Hematopoietic multipotent progenitor cell treated with erythropoietin and hydrocortisone succinate and interleukin-3 and kit ligand, for 8 days (in vitro differentiated cells): ENCODE measurements around the gene MAGI2.
"Not testable (repeated sequence)": the region's sequence is repeated elsewhere in the genome, so short reads cannot be mapped to it uniquely, and the experiment has no call there.

Source experiments
- DNase-seq: peaks from one replicate; pipeline ENCODE4 v3.0.0-alpha.2; 2015

Gene MAGI2

GRCh38 chr7:78002021-78002420, 1451.4 kb downstream of the MAGI2 start:
- no peak for DNase-seq

- not testable (repeated sequence) for DNase-seq
Measured at GRCh38 chr7:77999168-77999567, 1454.3 kb downstream of the MAGI2 start.

GRCh38 chr7:77995717-77996116, 1457.8 kb downstream of the MAGI2 start:
- no peak for DNase-seq

- no peak for DNase-seq
Measured at GRCh38 chr7:77993838-77994237, 1459.6 kb downstream of the MAGI2 start.

- DNase-seq: no peak
Measured at GRCh38 chr7:77991656-77992055, 1461.8 kb downstream of the MAGI2 start.

- DNase-seq: peak; percentile 59
Measured at GRCh38 chr7:77989981-77990566, 1463.4 kb downstream of the MAGI2 start.

DNA sequence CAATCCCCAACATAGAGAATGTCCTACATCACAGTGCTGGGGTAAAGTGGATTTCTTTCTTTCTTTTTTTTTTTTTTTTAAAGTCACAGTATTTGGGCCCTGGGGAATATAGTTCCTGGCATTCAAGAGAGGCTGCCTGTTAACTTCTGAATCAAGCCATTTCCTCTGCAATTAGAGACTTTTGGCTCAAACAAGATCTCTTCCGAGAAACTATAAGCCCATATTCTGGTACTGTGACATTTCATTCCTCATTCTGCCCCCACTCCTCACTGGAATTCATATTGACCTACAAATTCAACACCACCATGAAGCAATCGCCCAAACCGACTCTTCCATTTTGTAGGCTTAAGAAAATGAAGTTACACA, 1467.5 kb downstream of the MAGI2 start:
- no peak for DNase-seq

DNA sequence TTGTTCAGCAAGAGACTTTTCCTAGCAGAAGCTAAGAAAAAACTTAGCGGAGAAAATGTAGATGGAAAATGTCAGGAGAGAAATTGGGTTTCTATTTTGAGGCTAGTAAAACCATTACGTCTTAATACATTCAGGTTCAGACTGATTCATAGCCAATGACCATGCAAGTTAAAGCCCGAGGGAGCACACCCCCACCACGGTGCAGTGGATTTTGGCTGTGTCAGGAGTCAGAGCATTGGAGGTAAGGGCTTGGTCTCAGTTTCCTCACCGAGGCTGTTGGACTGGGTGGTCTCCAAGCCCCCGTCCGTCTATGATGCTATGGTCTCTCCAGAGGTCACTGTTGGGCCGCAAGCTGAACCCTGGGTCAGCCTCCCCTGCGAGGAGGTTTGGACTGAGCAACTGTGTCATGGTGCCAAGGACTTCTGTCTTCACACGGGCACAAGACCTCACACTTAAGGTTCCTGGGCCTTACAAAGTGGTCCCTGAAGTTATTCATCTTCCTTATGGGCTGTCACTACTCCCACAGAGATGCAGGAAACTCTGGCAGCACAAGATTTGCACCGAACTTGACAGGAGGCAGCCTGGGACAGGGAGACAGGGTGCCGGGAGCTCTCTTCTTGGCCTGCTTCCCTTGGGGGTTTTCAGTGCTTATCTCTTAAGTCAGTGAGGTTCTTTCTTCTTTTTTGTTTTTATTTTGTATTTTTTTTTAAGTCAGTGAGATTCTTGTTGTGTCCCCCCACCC, 1468.1 kb downstream of the MAGI2 start:
- DNase-seq: no peak

GRCh38 chr7:77983973-77984372, 1469.5 kb downstream of the MAGI2 start:
- DNase-seq: no peak

GRCh38 chr7:77982926-77983550, 1470.4 kb downstream of the MAGI2 start:
- DNase-seq: no peak

DNA sequence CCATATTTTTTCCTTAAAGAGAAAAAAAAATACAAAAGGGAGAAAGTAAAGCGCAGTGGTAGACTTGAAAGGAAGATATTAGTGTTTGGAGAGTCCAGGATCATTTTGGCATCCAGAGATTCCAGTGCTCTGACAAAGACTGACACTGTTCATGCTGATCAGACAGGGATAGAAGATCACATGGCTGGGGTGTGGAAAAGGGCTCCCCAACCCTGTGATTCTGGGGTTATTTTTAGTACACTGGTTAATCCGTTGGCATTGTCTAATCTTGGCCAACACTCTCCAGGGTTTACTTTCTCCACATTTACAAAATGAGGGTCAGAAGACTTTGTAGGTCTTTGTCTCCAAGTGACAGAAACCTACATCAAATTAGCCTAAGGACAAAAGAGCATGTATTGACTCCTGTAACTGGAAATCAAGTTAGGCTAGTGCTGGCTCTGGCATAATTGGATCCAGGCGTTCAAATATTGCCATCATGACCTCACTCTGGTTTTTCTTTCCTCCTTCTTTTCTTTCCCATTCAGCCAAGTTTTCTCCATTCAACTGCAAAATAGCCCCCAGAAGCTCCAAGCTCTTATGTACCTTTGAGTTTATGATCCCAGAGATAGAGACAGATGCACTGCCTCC, 1473.3 kb downstream of the MAGI2 start:
- no peak for DNase-seq

DNA sequence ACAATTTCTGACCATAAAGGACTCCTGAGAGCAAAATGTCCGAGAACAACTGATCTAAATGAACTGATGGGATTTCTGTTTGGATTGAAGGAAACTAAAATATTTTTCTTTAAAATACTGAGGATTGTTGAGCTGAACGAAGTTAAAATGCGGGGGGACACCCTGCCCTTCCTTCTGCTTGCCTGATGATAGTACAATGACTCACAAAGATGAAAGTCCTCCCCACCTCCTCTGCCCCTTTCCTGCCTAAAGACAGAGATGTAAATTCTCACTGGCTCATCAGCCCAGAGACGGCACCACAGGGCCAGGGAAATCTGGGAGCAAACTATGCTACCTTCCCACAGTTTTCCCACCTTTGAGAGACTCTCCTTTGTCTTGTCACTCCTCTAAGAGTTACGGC, 1474.2 kb downstream of the MAGI2 start:
- no peak for DNase-seq

GRCh38 chr7:77975672-77976480, 1477.6 kb downstream of the MAGI2 start:
- DNase-seq: no peak

DNA sequence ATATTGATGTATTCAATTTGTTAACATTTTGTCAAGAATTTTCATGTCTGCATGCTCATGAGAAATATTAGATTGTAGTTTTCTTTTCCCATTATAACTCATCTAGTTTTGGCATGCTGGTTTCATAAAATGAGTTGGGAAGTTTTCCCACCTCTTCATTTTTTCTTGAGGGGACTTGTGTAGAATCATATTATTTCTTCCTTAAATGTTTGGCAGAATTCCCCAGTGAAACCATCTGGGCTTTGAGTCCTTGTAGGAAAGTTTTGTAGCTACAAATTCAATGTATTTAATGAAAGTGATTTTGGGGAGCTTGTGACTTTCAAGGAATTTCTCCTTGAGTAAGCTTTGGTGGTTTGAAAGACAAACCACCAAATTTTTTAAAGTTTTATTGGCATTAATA, 1481.7 kb downstream of the MAGI2 start:
- DNase-seq: no peak

DNA sequence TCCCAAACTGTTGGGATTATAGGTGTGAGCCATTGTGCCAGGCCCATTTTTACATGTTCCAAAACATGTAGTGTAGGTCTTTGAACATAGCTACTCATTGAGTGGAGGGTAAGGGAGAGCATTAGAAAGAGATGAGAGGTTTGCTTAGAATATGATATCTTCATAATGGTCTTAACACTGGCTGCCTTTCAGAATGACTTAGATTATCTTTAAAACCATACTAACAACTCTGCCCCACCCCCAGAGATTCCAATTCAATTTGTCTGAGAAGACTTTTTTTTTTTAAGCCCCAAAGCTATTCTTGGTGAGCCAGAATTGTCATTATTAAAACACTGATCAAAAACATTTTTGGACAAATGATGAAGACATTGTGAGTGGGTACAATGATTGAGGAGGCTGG, 1486.0 kb downstream of the MAGI2 start:
- peak; percentile 57 for DNase-seq
